Ishikawa (cell line): ENCODE measurements around the gene ZNF222.

Experiments used
- CEBPB ChIP-seq: IDR thresholded peaks from 2 replicates; pipeline ENCODE4 v1.6.1; 2012
- CREB1 ChIP-seq: IDR thresholded peaks from 2 replicates; pipeline ENCODE4 v1.6.1; 2012; ENCODE audit warnings: low read depth
- EGR1 ChIP-seq: IDR thresholded peaks from 2 replicates; pipeline ENCODE4 v1.6.1; 2012
- EP300 ChIP-seq: IDR thresholded peaks from 2 replicates; pipeline ENCODE4 v1.6.1; 2012; ENCODE audit warnings: borderline replicate concordance
- NFIC ChIP-seq: IDR thresholded peaks from 2 replicates; pipeline ENCODE4 v1.6.1; 2012
- RAD21 ChIP-seq: IDR thresholded peaks from 2 replicates; pipeline ENCODE4 v1.6.1; 2012; ENCODE audit warnings: low read depth
- REST ChIP-seq: IDR thresholded peaks from 2 replicates; pipeline ENCODE4 v1.6.1; 2012; ENCODE audit warnings: low read depth, mild to moderate bottlenecking
- TAF1 ChIP-seq: IDR thresholded peaks from 2 replicates; pipeline ENCODE4 v1.6.1; 2012; ENCODE audit warnings: low read depth, mild to moderate bottlenecking
- TEAD4 ChIP-seq: IDR thresholded peaks from 2 replicates; pipeline ENCODE4 v1.6.1; 2012
- ZBTB7A ChIP-seq: IDR thresholded peaks from 2 replicates; pipeline ENCODE4 v1.6.1; 2012; ENCODE audit warnings: low read depth

GRCh38 chr19:44005973-44006372 lies 19.2 kb upstream of the ZNF222 start:
- TF ChIP-seq REST, result no peak
- TF ChIP-seq RAD21, result no peak
- TF ChIP-seq EP300, result no peak
- no peak for TF ChIP-seq NFIC
- no peak for TF ChIP-seq TEAD4
- no peak for TF ChIP-seq TAF1
- no peak for TF ChIP-seq ZBTB7A
- TF ChIP-seq CREB1, result no peak
- no peak for TF ChIP-seq EGR1
- TF ChIP-seq CEBPB, result no peak
